ENCODE data around the gene TTR. TPM values are rescaled to one million over a fixed set of nuclear protein-coding genes. Genes with fewer than 3 reads are reported as not detected.

TTR gene
- total RNA-seq, 2 experiments from 2014 or later = not detected

- no peak overlapping the region for H3K27ac Mint-ChIP-seq
- CTCF ChIA-PET = no interaction called here
- DNase-seq = no peak
- H3K4me3 Mint-ChIP-seq = no peak overlapping the region
- no peaks in the 10 kb centered on the region for H3K27me3 Mint-ChIP-seq
- H3K4me1 Mint-ChIP-seq = no peaks in the 10 kb centered on the region
- no peaks in the 10 kb centered on the region for H3K9me3 Mint-ChIP-seq
- no peaks in the 10 kb centered on the region for H3K36me3 Mint-ChIP-seq (ENCODE audit: low read depth)
- POLR2A ChIA-PET = no interaction called here
Measured at GRCh38 chr18:31565782-31566512, 25.7 kb upstream of the TTR start.

- Mint-ChIP-seq H3K27me3 (no peaks in the 10 kb centered on the region), H3K4me1 (no peaks in the 10 kb centered on the region), H3K27ac (no peak overlapping the region), H3K9me3 (no peaks in the 10 kb centered on the region), H3K36me3 (ENCODE audit: low read depth) (no peaks in the 10 kb centered on the region), H3K4me3 (no peak overlapping the region)
- ChIA-PET POLR2A (no interaction called here), CTCF (no interaction called here)
- DNase-seq = no peak
Measured at GRCh38 chr18:31566576-31567306, 24.9 kb upstream of the TTR start.

GRCh38 chr18:31572368-31572767 lies 19.3 kb upstream of the TTR start:
- no peak overlapping the region for H3K27ac Mint-ChIP-seq
- H3K4me1 Mint-ChIP-seq = no peaks in the 10 kb centered on the region
- no peaks in the 10 kb centered on the region for H3K9me3 Mint-ChIP-seq
- no peak overlapping the region for H3K4me3 Mint-ChIP-seq
- POLR2A ChIA-PET = no interaction called here
- CTCF ChIA-PET = no interaction called here
- no peaks in the 10 kb centered on the region for H3K27me3 Mint-ChIP-seq
- no peaks in the 10 kb centered on the region for H3K36me3 Mint-ChIP-seq (ENCODE audit: low read depth)
- no peak for DNase-seq

- ChIA-PET CTCF (no interaction called here), POLR2A (no interaction called here)
- Mint-ChIP-seq H3K4me3 (no peak overlapping the region), H3K27ac (no peak overlapping the region), H3K36me3 (ENCODE audit: low read depth) (no peaks in the 10 kb centered on the region), H3K27me3 (no peaks in the 10 kb centered on the region), H3K4me1 (no peaks in the 10 kb centered on the region), H3K9me3 (no peaks in the 10 kb centered on the region)
- no peak for DNase-seq
Measured at GRCh38 chr18:31573051-31573450, 18.6 kb upstream of the TTR start.

- H3K4me1 Mint-ChIP-seq = no peaks in the 10 kb centered on the region
Measured at GRCh38 chr18:31574359-31574758, 17.3 kb upstream of the TTR start.

GRCh38 chr18:31575515-31576257 lies 16.0 kb upstream of the TTR start:
- ChIA-PET POLR2A (no interaction called here), CTCF (no interaction called here)
- Mint-ChIP-seq H3K27me3 (no peaks in the 10 kb centered on the region), H3K4me1 (no peaks in the 10 kb centered on the region), H3K36me3 (ENCODE audit: low read depth) (no peaks in the 10 kb centered on the region), H3K4me3 (no peak overlapping the region), H3K9me3 (no peaks in the 10 kb centered on the region), H3K27ac (no peak overlapping the region)
- DNase-seq = no peak

More at GRCh38 chr18:31574359-31574758, 17.3 kb upstream of the TTR start:
- ChIA-PET POLR2A (no interaction called here), CTCF (interaction anchor here (0.6 kb wide), 1 partner anchor 34 kb away, joined by 4 read pairs; no protein-coding TSS in a partner anchor)
- DNase-seq = no peak
- Mint-ChIP-seq H3K27me3 (no peaks in the 10 kb centered on the region), H3K27ac (no peak overlapping the region), H3K36me3 (ENCODE audit: low read depth) (no peaks in the 10 kb centered on the region), H3K9me3 (no peaks in the 10 kb centered on the region), H3K4me3 (no peak overlapping the region)

GRCh38 chr18:31576670-31577069 lies 15.0 kb upstream of the TTR start:
- ChIA-PET CTCF (interaction anchor here (0.8 kb wide), 1 partner anchor 145 kb away, joined by 3 read pairs; no protein-coding TSS in a partner anchor), POLR2A (no interaction called here)
- Mint-ChIP-seq H3K27me3 (no peaks in the 10 kb centered on the region), H3K4me1 (no peaks in the 10 kb centered on the region), H3K36me3 (ENCODE audit: low read depth) (no peaks in the 10 kb centered on the region), H3K4me3 (no peak overlapping the region), H3K27ac (no peak overlapping the region), H3K9me3 (no peaks in the 10 kb centered on the region)
- DNase-seq = no peak

GRCh38 chr18:31577195-31577594 lies 14.5 kb upstream of the TTR start:
- CTCF ChIA-PET = interaction anchor here (0.8 kb wide), 1 partner anchor 145 kb away, joined by 3 read pairs; no protein-coding TSS in a partner anchor
- no peak for DNase-seq
- no peaks in the 10 kb centered on the region for H3K9me3 Mint-ChIP-seq
- H3K36me3 Mint-ChIP-seq (ENCODE audit: low read depth) = no peaks in the 10 kb centered on the region
- H3K27ac Mint-ChIP-seq = no peak overlapping the region
- no peaks in the 10 kb centered on the region for H3K27me3 Mint-ChIP-seq
- POLR2A ChIA-PET = no interaction called here
- H3K4me1 Mint-ChIP-seq = no peaks in the 10 kb centered on the region
- H3K4me3 Mint-ChIP-seq = no peak overlapping the region

- CTCF ChIA-PET = no interaction called here
- Mint-ChIP-seq H3K27me3 (no peaks in the 10 kb centered on the region), H3K9me3 (no peaks in the 10 kb centered on the region), H3K27ac (no peak overlapping the region), H3K36me3 (ENCODE audit: low read depth) (no peaks in the 10 kb centered on the region), H3K4me1 (no peaks in the 10 kb centered on the region), H3K4me3 (no peak overlapping the region)
- POLR2A ChIA-PET = no interaction called here
- no peak for DNase-seq
Measured at GRCh38 chr18:31578126-31578525, 13.6 kb upstream of the TTR start.

- Mint-ChIP-seq H3K4me3 (no peak overlapping the region), H3K27me3 (no peaks in the 10 kb centered on the region), H3K36me3 (ENCODE audit: low read depth) (no peaks in the 10 kb centered on the region), H3K27ac (no peak overlapping the region), H3K9me3 (no peaks in the 10 kb centered on the region), H3K4me1 (no peaks in the 10 kb centered on the region)
- CTCF ChIA-PET = no interaction called here
- POLR2A ChIA-PET = no interaction called here
- DNase-seq = no peak
Measured at GRCh38 chr18:31579375-31579774, 12.3 kb upstream of the TTR start.

GRCh38 chr18:31581498-31582197 lies 10.0 kb upstream of the TTR start:
- no peak overlapping the region for H3K4me3 Mint-ChIP-seq
- H3K27ac Mint-ChIP-seq = no peak overlapping the region
- no peaks in the 10 kb centered on the region for H3K9me3 Mint-ChIP-seq
- H3K27me3 Mint-ChIP-seq = no peaks in the 10 kb centered on the region
- ChIA-PET POLR2A (no interaction called here), CTCF (no interaction called here)
- DNase-seq = no peak
- no peaks in the 10 kb centered on the region for H3K36me3 Mint-ChIP-seq (ENCODE audit: low read depth)
- no peaks in the 10 kb centered on the region for H3K4me1 Mint-ChIP-seq

- ChIA-PET CTCF (no interaction called here), POLR2A (no interaction called here)
- DNase-seq = no peak
- Mint-ChIP-seq H3K9me3 (no peaks in the 10 kb centered on the region), H3K27ac (no peak overlapping the region), H3K27me3 (no peaks in the 10 kb centered on the region), H3K4me1 (no peaks in the 10 kb centered on the region), H3K4me3 (no peak overlapping the region), H3K36me3 (ENCODE audit: low read depth) (no peaks in the 10 kb centered on the region)
Measured at GRCh38 chr18:31583185-31583854, 8.4 kb upstream of the TTR start.

GRCh38 chr18:31585991-31586390 lies 5.7 kb upstream of the TTR start:
- H3K27me3 Mint-ChIP-seq = peaks cover 6% of the 10 kb centered on the region
- ChIA-PET POLR2A (no interaction called here), CTCF (no interaction called here)
- DNase-seq = no peak
- H3K27ac Mint-ChIP-seq = no peak overlapping the region
- no peaks in the 10 kb centered on the region for H3K4me1 Mint-ChIP-seq
- H3K4me3 Mint-ChIP-seq = no peak overlapping the region
- no peaks in the 10 kb centered on the region for H3K36me3 Mint-ChIP-seq (ENCODE audit: low read depth)
- H3K9me3 Mint-ChIP-seq = no peaks in the 10 kb centered on the region
